Nephron progenitor cell (in vitro differentiated cells): ENCODE measurements around the gene IRAK2.

Experiments used
- DNase-seq: peaks from one replicate; pipeline ENCODE4 v3.0.0; 2021
- H3K27ac Mint-ChIP-seq: 2 replicates; pipeline ENCODE4 v1.8.0; 2021; ENCODE audit warnings: mild to moderate bottlenecking, moderate library complexity, mixed read lengths
- H3K27me3 Mint-ChIP-seq: 2 replicates; pipeline ENCODE4 v1.8.0; 2021; ENCODE audit warnings: mild to moderate bottlenecking, low read depth, mixed read lengths; ENCODE audit not compliant: poor library complexity
- H3K36me3 Mint-ChIP-seq: 2 replicates; pipeline ENCODE4 v1.8.0; 2021; ENCODE audit warnings: low read depth, mixed read lengths
- H3K4me1 Mint-ChIP-seq: 2 replicates; pipeline ENCODE4 v1.8.0; 2021; ENCODE audit warnings: mixed read lengths
- H3K4me3 Mint-ChIP-seq: 2 replicates; pipeline ENCODE4 v1.8.0; 2021; ENCODE audit warnings: mild to moderate bottlenecking, moderate library complexity, mixed read lengths
- H3K9me3 Mint-ChIP-seq: 2 replicates; pipeline ENCODE4 v1.8.0; 2021; ENCODE audit warnings: mild to moderate bottlenecking, moderate library complexity, mixed read lengths
- TF ChIP-seq, protein P1 (sequence below): fragments of 200-600 bp; sonication (generic); IDR thresholded peaks from 2 replicates; pipeline ENCODE4 v1.5.0; 2021; ENCODE audit warnings: antibody characterized with exemption

IRAK2 gene

DNA sequence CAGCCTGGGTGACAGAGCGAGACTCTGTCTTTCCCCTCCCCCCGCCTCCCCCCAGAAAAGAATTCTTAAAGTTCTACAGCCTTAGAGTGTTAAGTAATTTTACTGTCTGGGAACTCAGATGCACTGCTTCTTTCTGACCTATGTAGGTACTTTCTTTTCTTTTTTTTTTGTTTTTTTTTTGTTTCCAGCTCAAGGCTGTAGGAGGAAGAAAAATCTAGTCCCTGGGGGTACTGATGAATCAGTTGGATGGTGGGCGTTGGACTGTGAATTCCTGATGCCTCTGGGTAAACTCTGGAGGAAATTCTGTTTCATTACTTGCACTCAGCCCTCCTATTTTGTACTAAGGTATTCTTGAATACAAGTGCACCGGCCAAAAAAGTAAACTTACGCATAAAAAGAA, 117.2 kb downstream of the IRAK2 start:
- no peaks in the 10 kb centered on the region for H3K9me3 Mint-ChIP-seq
- DNase-seq: no peak
- TF ChIP-seq, protein P1, sequence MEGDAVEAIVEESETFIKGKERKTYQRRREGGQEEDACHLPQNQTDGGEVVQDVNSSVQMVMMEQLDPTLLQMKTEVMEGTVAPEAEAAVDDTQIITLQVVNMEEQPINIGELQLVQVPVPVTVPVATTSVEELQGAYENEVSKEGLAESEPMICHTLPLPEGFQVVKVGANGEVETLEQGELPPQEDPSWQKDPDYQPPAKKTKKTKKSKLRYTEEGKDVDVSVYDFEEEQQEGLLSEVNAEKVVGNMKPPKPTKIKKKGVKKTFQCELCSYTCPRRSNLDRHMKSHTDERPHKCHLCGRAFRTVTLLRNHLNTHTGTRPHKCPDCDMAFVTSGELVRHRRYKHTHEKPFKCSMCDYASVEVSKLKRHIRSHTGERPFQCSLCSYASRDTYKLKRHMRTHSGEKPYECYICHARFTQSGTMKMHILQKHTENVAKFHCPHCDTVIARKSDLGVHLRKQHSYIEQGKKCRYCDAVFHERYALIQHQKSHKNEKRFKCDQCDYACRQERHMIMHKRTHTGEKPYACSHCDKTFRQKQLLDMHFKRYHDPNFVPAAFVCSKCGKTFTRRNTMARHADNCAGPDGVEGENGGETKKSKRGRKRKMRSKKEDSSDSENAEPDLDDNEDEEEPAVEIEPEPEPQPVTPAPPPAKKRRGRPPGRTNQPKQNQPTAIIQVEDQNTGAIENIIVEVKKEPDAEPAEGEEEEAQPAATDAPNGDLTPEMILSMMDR: no peak
- H3K27me3 Mint-ChIP-seq: peaks cover 7% of the 10 kb centered on the region
- peaks cover 30% of the 10 kb centered on the region for H3K36me3 Mint-ChIP-seq
- peaks cover 17% of the 10 kb centered on the region for H3K4me1 Mint-ChIP-seq
- H3K27ac Mint-ChIP-seq: peak overlapping the region; percentile 73
- no peak overlapping the region for H3K4me3 Mint-ChIP-seq

DNA sequence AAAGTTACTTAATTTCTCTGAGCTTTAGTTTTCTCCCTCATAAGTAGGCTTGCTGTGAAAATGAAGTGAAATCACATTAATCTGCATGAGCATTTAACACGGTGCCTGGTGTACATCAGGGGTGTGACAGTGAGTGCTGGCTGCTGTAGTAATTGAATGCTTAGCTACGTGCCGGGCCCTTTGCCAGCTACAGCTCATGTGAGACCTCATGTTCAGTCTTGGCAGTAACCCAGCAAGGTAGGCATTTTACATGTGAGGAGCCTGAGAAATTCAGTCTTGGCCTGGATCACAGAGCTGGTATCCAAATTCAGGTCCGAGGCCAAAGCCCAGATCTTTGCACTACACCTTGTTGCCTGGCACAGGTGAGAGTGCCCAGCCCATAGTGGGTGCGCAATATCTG, 118.9 kb downstream of the IRAK2 start:
- no peak for DNase-seq
- Mint-ChIP-seq H3K4me3 (no peak overlapping the region), H3K4me1 (peaks cover 17% of the 10 kb centered on the region), H3K36me3 (peaks cover 19% of the 10 kb centered on the region), H3K27me3 (no peaks in the 10 kb centered on the region), H3K27ac (no peak overlapping the region), H3K9me3 (no peaks in the 10 kb centered on the region)
- TF ChIP-seq, protein P1: no peak

DNA sequence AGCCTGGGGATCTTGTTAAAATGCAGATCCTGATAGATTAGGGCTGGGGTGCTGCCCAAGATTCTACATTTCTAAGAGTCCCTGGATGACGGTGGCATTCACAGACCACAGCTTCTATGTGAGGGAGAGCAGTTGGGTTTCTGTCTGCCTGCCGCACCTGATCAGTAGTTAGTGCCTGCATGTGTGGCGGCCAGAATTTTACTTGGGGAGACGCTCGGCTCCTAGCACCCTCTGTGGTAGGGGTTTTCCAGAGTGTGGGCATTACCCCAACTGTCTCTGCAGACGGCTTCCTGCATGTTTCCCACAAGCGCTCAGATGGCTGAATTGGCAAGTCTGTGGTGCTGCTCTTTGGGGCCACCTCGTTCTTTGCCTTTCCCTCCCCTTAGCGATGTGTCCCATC, 119.8 kb downstream of the IRAK2 start:
- Mint-ChIP-seq H3K36me3 (peaks cover 14% of the 10 kb centered on the region), H3K4me1 (peaks cover 21% of the 10 kb centered on the region), H3K9me3 (no peaks in the 10 kb centered on the region), H3K27me3 (no peaks in the 10 kb centered on the region), H3K4me3 (no peak overlapping the region), H3K27ac (peak overlapping the region; percentile 58)
- DNase-seq: no peak
- TF ChIP-seq, protein P1: no peak

DNA sequence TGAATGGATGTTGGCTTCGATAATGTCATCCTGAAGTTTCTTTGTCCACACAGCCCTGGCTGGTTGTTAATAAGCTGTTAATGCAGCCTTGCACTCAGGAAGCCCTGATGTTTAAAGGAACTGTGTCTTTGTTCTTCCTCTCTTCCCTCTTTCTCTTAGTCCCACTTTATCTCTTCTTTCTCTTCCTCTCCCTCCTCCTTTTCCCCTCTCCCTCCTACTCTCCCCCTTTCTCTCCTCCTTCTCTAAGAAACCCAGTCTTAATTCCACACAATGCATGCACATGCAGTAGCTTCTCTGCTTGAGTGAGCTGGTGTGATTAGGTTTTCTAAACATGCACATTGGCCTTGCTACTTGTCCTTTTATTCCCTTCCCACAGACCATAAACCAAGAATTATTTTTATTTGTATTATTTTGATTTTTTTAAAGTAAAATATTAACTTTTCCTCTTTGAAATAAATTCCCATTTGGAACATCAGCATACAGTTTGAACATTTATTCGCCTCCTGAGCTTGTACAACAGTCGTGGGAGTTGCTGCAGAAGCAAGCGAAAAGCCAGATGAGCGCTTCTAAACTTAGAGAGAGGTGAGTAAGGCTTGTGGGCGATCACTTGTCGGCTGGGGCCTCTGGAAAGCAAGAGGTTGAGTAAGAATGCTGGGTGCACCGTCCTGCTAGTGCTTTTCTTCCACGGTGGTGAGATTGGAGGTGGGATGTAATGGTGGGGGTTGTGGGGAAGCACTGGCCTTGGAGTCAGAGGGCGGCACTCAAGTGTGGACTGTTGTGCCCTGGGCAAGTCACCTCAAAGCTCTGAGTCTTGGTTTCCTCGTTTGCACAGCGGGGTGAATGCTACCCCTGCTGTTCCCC, 120.8 kb downstream of the IRAK2 start:
- peak overlapping the region; percentile 70 for H3K27ac Mint-ChIP-seq
- no peak overlapping the region for H3K4me3 Mint-ChIP-seq
- no peaks in the 10 kb centered on the region for H3K27me3 Mint-ChIP-seq

DNA sequence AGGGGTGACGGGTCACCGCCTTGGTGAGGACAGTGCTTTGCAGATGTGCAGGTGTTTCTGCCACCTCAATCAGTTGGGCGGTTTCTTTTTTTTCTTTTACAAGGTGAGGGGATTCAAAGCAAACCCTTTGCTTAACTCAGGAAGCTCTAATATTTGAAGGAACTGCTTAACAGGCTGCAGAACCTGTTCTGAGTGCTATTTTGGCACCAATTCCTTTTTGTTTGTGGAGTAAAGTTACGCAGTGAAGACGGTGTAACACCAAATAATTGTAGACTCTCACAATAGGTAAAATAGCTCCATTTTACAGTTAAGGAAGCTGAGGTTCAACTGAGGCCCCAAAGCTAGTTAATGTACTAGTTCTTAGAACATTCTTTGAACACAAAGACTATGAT, 121.4 kb downstream of the IRAK2 start:
- H3K4me3 Mint-ChIP-seq: no peak overlapping the region

More for the DNA sequence above, 120.8 kb downstream of the IRAK2 start:
- no peak for DNase-seq
- no peaks in the 10 kb centered on the region for H3K9me3 Mint-ChIP-seq
- TF ChIP-seq, protein P1: no peak
- H3K4me1 Mint-ChIP-seq: peaks cover 31% of the 10 kb centered on the region
- peaks cover 8% of the 10 kb centered on the region for H3K36me3 Mint-ChIP-seq

More for the DNA sequence above, 121.4 kb downstream of the IRAK2 start:
- H3K27me3 Mint-ChIP-seq: no peaks in the 10 kb centered on the region
- peaks cover 35% of the 10 kb centered on the region for H3K4me1 Mint-ChIP-seq
- peaks cover 8% of the 10 kb centered on the region for H3K36me3 Mint-ChIP-seq
- no peak for DNase-seq
- TF ChIP-seq, protein P1: no peak
- H3K27ac Mint-ChIP-seq: peak overlapping the region; percentile 70
- H3K9me3 Mint-ChIP-seq: no peaks in the 10 kb centered on the region
